ENCODE results near the gene SH3BP2.

SH3BP2 gene

DNA sequence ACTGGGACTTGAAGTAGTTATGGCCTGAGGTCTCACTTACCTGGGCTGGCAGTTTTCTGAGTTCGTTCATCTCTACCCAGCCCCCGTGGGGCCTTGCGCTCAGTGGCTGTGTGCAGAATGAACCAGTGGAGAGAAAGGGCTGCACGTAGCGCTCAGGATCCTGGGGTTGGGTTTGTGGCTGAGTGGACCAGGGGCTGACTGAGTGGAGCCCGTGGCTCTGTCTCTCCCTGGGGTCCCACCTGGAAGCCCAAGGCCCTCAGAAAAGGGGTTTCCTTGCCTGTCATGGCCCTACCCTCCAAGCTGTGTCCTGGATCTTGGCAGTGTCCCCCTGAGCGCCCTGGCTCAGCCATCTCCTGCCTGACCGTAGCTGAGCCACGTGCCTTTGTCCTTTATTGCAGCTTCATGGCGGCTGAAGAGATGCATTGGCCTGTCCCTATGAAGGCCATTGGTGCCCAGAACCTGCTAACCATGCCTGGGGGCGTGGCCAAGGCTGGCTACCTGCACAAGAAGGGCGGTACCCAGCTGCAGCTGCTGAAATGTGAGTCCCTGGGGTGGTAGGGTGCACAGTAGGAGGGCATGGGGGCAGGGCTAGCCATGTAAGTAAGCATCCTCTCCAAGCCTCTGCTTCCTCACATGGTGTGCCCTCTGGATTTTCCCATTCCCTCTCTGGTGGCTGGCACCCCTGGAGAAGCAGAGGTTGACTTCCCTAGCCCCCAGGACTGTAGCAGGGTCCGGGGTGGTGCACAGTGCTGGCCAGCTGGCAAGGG is 27.5 kb downstream of the SH3BP2 start:
- DNase-seq, result no peak

DNA sequence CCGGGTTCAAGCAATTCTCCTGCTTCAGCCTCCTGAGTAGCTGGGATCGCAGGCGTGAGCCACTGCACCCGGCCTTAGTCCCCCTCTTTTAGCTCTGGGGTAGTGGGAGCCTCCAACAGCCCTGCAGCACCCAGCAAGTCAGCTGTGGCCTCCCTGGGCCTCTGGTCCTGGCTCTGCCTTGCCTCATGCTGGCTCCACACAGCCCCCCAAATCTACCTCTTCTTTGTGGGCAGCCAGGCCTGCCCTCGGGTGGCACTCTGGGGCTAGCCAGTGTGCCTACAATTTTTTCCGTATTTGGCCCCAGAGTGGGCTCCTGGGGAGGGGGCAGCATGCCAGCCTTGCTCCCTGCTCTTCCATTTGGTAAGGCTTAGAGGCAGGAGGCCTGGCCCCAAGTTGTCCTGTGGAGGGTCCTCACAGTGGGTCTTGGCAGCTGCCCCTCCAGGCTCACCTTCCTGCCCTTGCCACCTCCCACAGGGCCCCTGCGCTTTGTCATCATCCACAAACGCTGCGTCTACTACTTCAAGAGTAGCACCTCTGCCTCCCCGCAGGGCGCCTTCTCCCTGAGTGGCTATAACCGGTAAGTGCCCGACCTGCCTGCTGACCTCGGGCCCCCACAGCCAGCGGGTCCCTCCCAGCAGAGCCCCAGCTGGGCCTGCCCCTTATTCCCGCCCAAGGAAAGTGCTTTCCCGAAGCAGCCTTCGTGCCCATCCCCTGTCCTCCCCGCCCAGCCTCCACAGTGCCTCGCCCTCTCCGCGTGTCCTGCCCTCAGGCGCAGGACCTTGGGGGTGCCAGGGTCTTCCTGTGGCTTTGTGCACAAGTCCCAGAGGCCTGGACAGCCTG is 29.8 kb downstream of the SH3BP2 start:
- DNase-seq, result no peak

DNA sequence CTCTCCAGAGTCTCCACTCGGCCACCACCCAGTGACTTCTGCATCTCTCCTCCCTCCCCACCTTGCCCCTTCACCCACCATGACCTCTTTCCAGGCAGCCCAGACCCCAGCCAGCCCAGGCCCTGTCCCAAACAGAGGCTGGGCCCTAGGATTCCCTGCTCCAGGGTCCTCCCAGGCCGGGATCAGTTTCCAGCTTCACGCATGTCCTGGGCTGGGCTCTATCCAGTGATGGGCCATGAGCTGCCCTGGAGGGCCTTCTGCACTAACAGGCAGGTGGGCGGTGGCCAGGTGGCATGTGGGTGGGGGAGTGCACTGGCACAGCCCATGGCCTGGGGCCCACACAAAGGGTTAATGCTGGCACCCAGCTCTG is 30.4 kb downstream of the SH3BP2 start:
- DNase-seq, result no peak

DNA sequence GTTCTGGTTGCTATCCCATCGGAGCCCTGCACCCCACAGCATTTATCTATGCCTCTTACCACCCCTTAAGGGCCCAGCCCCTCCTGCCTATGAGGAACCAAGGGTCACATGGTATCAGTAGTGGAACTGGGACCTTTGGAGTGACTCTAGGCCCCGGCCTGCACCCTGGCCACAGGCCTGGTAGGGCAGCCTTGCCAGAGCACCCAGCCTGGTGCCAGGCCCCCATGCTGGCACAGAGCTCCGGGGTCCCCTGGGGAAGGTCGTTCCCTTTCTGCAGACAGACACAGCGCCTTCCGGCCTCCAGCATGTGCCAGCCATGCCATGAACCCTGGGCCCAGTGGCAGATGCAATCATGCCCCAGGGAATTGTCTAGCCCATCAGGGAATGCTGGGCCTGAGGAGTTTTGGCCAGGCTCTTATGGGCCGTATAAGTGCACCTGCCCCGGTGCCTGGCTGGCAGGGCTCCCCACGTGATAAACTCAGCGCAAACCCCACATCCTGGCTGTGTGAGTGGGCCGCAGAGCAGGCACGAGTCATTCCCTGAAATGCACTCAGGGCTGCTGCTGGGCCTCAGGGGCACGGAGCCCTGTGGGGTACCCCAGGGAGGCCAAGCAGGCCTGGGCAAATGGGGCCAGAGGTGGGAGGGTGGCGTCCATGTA is 30.9 kb downstream of the SH3BP2 start:
- DNase-seq, result no peak

DNA sequence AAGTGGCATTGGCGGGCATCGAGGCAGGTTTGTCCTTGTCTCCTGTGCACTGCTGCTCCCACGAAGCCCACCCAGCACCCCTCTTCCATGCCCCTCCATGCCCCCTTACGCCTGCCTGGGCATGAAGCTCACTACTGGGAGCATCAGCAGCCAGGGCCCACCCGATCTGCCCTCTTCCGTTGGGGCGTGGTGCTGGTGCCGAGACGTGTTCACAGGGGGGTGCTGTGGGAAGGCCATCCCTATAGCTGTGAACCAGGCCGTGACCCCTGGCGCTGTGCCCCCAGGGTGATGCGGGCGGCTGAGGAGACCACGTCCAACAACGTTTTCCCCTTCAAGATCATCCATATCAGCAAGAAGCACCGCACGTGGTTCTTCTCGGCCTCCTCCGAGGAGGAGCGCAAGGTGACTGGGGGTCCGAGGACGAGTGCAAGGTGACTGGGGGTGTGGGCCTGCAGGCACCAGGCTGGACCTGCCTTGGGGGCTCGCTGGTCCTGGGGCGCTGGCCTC is 31.5 kb downstream of the SH3BP2 start:
- no peak for DNase-seq

DNA sequence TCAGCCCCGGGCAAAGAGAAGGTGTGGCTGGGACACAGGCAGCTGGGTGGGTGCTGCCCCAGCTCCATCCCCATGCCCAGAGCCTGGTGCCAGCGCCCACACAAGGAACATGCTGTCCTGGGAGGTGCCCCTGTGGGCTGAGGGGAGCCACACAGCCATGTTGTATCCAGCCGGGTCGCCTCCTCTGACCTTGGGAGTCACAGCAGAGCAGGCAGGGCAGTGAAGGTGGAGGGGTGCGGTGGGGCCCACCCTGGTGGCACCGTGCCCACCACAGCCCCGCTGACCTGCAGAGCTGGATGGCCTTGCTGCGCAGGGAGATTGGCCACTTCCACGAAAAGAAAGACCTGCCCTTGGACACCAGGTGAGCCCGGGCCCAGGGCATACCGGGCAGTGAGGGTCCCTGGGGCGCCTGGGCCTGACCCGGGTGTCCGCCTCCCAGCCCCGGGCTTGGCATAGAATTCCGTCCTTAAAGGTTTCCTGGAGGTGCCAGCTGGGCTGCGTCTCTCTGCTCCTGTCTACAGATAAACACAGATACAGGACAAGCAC is 32.0 kb downstream of the SH3BP2 start:
- DNase-seq, result no peak

DNA sequence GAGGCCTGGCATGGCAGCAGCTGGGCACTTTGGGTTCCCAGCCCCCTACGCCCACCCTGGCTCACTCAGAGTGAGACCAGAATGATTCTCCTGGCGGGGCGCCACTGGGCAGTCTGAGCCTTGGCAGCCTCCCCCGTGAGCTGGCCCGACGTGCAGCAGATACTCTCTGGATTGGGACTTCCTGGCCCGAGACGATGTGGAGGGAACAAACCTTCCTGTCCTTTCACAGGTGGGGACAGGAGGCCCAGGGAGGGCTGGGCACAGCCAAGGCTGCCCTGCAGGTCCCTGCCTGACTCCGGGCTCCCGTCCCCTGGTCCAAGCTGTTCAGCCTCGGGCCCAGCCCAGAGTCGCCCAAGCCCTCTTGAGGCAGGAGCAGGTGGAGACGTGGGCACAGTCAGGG is 32.9 kb downstream of the SH3BP2 start:
- no peak for DNase-seq

DNA sequence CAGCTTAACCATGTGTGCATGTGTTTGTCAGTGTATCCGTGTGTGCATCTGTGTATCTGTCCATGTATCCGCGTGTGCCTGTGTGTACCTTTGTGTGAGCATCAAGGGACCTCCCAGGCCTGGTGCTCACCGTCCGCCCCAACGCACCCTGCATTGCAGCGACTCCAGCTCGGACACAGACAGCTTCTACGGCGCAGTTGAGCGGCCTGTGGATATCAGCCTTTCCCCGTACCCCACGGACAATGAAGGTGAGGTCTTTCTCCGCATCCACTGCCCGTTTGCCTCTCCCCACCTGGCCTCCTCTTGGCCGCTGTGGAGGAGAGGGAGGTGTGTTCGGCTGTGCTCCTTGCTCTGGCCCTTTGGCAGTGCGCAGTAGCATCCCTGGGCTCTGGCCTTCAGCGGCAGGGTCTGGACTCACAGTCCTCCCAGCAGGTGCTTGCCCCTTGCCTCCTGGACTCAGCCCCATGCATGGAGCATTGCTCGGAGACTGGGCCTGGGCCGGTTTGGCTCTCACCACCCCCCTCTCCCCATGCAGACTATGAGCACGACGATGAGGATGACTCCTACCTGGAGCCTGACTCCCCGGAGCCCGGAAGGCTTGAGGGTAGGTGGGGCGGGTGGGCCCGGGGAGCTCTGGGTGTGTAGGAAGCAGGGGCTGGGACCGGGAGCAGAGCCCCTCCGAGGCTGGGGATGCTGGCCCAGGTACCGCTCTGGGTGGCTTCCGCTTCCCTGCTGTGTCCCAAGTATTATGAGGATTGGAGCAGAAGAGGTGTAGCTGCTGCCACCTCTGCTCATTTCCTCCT is 34.4 kb downstream of the SH3BP2 start:
- no peak for DNase-seq

DNA sequence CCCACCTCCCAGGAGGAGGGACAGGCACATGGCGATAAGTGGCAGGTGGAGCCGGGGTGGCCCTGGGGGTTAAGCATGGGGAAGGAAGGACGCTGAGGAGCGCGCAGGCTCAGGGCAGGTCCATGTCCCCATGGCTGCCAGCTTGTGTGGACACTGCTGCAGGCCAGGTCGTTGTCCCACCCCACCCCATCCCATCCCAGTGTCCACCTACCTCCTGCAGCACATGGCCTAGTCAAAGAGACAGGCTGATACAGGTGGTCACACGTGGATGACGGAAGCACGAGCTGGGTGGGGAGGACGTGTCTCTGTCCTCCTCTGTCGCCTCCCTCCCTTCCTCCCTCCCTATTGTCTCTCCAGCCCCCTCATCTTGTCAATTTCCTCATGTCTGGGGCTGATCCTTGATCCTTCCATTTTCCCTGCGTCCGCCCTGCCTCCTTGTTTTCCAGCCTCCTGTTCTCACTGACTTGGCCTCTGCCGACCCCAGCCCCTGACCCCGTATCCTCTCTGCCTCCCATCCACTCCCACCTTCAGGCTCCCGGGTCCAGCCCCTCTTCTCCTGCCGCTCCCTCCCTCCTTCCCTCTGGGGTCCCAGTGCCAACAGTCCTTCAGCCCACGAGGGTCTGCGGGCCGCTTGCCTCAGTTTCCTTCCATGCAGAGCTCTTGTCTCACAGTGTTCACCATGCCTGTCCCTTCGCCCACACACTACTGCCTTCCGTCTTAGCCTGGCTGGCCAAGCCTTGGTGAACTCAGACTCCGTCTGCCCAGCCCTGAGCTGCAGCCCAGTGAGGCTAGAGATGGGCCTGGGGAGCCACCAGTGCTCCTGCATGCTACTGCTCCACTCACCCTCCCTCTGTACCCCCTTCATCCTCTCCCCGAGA is 35.2 kb downstream of the SH3BP2 start:
- no peak for DNase-seq

DNA sequence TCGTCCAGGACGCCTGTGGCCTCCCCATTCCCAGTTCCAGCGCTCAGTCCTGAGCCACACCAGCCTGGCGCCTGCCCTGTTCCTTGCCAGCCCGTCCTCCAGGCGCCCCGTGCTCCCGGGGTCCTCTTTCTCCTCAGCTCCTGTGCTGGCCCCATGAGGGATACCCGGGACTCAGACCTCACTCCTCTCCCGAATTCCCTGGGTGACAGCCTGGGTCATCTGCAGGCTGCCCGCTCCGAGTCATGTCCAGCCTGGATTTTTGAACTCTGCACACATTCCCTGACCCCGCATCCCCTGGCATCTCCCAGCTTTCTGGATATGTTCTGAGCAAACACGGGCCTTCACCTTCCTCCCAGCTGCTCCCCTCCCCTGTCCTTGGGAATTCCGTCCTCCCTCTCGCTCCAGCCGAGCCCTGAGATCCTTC is 35.9 kb downstream of the SH3BP2 start:
- DNase-seq, result no peak

DNA sequence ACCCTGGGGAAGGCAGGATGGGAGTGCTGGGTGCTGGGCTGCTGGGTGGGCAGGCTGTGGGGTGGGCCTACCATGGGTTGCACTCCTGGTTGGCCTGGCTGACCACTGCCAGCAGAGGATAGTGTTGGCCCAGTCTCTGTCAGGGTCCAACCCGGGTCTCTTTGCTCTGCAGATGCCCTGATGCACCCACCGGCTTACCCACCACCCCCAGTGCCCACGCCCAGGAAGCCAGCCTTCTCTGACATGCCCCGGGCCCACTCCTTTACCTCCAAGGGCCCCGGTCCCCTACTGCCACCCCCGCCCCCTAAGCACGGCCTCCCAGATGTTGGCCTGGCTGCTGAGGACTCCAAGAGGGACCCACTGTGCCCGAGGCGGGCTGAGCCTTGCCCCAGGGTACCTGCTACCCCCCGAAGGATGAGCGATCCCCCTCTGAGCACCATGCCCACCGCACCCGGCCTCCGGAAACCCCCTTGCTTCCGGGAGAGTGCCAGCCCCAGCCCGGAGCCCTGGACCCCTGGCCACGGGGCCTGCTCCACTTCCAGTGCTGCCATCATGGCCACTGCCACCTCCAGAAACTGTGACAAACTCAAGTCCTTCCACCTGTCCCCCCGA is 36.5 kb downstream of the SH3BP2 start:
- DNase-seq, result no peak

DNA sequence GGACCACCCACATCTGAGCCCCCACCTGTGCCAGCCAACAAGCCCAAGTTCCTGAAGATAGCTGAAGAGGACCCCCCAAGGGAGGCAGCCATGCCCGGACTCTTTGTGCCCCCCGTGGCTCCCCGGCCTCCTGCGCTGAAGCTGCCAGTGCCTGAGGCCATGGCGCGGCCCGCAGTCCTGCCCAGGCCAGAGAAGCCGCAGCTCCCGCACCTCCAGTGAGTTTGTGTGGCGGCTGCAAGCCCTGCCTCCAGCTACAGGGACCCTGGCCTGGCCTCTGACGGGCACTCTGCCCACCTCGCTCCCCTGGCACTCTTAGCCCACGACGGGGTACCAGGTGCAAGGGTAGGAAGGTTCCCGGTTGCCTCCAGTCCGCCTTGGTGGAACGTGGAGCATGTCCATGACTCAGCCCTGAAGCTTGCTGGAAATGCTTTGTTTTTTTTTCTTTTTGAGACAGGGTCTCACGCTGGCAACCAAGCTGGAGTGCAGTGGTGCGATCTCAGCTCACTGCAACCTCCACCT is 37.1 kb downstream of the SH3BP2 start:
- no peak for DNase-seq

DNA sequence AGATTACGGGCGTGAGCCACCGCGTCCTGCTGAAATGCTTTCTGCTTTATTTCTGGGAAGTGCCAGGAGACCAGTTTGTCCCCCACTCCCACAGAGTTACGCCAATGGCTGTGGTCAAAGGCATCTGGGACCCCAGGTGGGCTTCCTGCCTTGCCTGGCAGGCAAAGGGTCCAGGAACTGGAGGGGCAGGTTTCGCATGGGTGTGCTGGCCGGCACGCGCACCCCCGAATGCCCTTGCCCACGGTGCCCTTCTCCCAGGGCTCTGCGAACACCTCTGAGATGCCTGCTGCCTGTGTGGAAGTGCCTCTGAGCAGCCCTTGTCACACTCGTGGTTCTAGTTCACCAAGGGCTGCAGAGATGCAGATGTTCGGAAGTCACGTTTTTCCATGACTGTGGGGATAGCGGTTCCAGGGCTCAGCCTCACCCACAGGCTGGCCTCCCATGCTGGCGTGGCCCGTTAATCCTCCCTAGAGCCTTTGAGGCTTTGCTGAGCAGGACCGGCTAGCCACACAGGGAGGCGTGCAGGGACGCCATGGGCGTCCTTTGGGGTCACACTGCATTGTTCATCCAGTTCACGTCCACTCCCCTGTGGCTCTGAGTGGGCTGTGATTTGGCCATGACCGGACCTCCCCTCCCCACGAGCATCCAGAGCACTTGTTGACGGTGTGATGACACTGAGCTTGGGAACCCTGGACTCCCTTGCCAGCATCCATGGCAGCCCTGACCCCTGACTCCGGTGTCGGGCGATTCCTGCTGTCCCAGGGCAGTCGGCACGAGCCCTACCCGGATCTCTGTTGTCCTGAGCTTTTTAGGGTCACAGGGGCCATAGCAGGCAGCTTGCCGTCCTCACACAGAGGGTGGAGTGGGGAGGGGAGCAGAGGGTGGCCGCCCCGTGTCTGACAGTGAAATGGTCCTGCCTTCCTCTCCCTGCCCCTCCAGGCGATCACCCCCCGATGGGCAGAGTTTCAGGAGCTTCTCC is 38.0 kb downstream of the SH3BP2 start:
- no peak for DNase-seq

DNA sequence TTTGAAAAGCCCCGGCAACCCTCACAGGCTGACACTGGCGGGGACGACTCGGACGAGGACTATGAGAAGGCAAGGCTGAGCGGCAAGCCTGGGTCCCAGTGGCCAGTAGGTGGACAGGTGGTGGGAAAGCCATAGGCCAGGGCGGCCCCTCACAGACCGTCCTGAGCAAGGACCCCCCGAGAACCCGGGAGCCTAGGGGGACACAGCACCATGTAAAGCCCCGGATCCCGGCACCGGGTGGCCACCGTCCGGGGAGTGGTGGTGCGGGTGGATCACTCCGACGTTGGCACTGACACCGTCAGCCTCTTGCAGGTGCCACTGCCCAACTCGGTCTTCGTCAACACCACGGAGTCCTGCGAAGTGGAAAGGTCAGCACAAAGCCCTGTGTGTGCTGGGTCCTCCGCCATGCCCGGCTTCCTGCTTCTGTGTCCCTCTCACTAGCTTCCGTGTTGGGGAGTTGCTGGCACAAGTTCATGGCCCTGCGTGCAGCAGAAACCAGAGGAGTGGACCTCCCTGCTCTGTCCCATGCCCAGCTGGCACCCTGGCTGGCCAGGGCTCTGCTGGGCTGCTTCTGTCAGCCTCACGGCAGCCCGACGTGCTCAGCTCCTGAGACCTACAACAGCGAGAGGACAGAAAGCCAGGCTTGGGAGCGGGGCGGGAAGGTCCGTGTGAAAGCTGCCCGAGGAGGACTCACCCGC is 38.9 kb downstream of the SH3BP2 start:
- DNase-seq, result no peak

DNA sequence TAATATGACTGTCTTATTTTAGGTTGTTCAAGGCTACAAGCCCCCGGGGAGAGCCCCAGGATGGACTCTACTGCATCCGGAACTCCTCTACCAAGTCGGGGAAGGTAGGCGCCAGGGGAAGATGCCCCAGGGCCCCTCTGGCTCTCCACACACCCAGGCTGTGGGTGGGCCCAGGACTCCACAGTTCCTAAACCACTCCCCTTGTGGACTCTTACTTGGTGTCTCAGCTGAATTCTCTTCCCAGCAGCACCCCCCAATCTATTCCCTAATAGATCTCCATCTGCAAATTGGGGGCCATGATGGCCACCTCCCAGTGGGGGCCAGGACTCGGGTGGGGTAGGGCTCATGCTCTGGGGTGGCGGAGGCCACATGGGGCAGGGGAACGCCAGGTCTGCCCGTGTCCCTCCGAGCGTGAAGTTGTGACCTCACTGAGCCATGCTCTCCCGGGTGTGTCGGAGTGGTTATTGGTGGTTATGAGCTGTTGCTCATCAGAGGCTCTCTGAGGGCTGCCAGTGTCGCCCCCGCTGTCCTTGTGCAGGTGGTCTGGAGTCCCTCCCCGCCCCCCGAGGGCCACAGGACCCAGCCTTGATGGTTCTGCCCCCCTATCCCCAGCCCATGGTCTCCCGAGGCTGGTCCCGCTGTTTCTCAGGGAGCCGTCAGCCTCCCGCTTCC is 39.6 kb downstream of the SH3BP2 start:
- DNase-seq, result no peak

DNA sequence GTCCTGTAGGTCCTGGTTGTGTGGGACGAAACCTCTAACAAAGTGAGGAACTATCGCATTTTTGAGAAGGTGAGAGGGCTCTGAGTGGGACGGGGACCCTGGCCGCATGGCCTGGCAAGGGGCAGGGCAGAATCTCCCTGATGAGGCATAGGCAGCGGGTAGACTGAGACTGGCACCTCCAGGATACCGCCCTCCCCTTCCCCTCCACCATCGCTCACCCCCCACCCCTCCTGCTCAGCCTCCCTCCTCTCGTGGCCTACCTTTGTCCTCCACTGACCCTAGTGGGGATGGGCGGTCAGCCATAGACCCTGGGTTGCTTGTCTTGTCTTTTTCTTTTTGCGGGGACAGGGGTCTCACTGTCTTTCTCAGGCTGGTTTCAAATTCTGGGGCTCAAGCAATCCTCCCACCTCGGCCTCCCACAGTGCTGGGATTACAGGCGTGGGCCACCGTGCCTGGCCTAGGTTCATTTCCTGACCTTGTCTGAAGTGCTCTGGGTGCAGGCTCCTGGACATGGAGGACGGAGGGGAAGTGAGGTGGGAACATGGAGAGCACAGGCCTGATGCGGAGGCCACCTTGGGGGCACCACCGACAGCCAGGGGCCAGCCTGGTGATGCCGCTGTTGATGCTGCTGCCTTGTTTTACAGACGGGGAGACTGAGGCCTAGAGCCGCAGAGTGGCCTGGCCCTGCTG is 40.2 kb downstream of the SH3BP2 start:
- no peak for DNase-seq

DNA sequence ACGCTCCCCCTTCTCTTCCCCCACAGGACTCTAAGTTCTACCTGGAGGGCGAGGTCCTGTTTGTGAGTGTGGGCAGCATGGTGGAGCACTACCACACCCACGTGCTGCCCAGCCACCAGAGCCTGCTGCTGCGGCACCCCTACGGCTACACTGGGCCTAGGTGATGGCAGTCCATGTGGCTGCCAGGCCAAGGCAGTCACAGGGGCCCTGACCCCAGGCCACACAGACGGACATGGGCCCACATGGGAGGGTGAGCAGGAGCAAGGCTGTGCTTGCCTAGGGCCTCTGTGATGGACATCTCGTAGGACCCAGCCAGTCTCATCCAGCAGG is 40.8 kb downstream of the SH3BP2 start:
- no peak for DNase-seq
